CD4-positive, alpha-beta memory T cell (primary cell): Measurements from ENCODE around the gene PHACTR3. TPM values are rescaled to one million over a fixed set of nuclear protein-coding genes. Genes with fewer than 3 reads are reported as not detected.

Experiments
- CTCF ChIA-PET: fragments of 350-600 bp; sonication (Branson Sonifier 250); formaldehyde crosslinking; loops from one replicate; lab custom pipeline; 2021; ENCODE audit warnings: inconsistent platforms; ENCODE audit not compliant: partially characterized antibody; lab: Charles Lee
- POLR2A ChIA-PET: fragments of 350-600 bp; sonication (Branson Sonifier 250); formaldehyde crosslinking; loops from one replicate; lab custom pipeline; 2021; ENCODE audit not compliant: partially characterized antibody; lab: Charles Lee
- DNase-seq, 5 donors: peaks; one replicate each; pipeline versions ENCODE4 v3.0.0 to v3.0.0-alpha.2; 2020 to 2022; ENCODE audit warnings: mixed read lengths in 1 of 5
- H3K27ac ChIP-seq: one replicate; pipeline ENCODE4 v1.7.0; 2013; ENCODE audit warnings: low read depth, low read length
- H3K27me3 ChIP-seq: 2 replicates; pipeline ENCODE4 v1.7.0; 2013; ENCODE audit warnings: mild to moderate bottlenecking, low read length, moderate library complexity; ENCODE audit not compliant: insufficient read depth
- H3K36me3 ChIP-seq: 2 replicates; pipeline ENCODE4 v1.7.0; 2013; ENCODE audit warnings: mild to moderate bottlenecking, low read length, moderate library complexity; ENCODE audit not compliant: insufficient read depth
- H3K4me1 ChIP-seq: 2 replicates; pipeline ENCODE4 v1.7.0; 2013; ENCODE audit warnings: mild to moderate bottlenecking, low read length, moderate library complexity; ENCODE audit not compliant: insufficient read depth
- H3K4me3 ChIP-seq, 2 donors: one replicate each; pipeline ENCODE4 v1.7.0; 2013; ENCODE audit warnings: low read length in 2 of 2, mild to moderate bottlenecking in 1 of 2
- H3K9me3 ChIP-seq, 2 donors: one replicate each; pipeline ENCODE4 v1.7.0; 2013; ENCODE audit warnings: low read length in 2 of 2, control low read depth in 1 of 2; ENCODE audit not compliant: control insufficient read depth in 1 of 2
- H3K27ac Mint-ChIP-seq, 7 donors: one replicate each; pipeline ENCODE4 v1.8.0; 2020 to 2021; ENCODE audit warnings: mixed read lengths in 7 of 7, mild to moderate bottlenecking in 6 of 7, inconsistent platforms in 3 of 7, moderate library complexity in 3 of 7
- H3K27me3 Mint-ChIP-seq, 2 donors: one replicate each; pipeline ENCODE4 v1.8.0; 2020 to 2021; ENCODE audit warnings: mixed read lengths in 2 of 2
- H3K36me3 Mint-ChIP-seq, 2 donors: one replicate each; pipeline ENCODE4 v1.8.0; 2020 to 2021; ENCODE audit warnings: mixed read lengths in 2 of 2, inconsistent platforms in 1 of 2, mild to moderate bottlenecking in 1 of 2
- H3K4me1 Mint-ChIP-seq, 4 donors: one replicate each; pipeline ENCODE4 v1.8.0; 2020 to 2021; ENCODE audit warnings: mixed read lengths in 4 of 4, mild to moderate bottlenecking in 1 of 4
- H3K4me3 Mint-ChIP-seq, 8 donors: one replicate each; pipeline ENCODE4 v1.8.0; 2020 to 2021; ENCODE audit warnings: mixed read lengths in 8 of 8, mild to moderate bottlenecking in 7 of 8, moderate library complexity in 6 of 8, inconsistent platforms in 3 of 8
- H3K9me3 Mint-ChIP-seq, 8 donors: one replicate each; pipeline ENCODE4 v1.8.0; 2020 to 2021; ENCODE audit warnings: mixed read lengths in 8 of 8, mild to moderate bottlenecking in 5 of 8, inconsistent platforms in 3 of 8, moderate library complexity in 1 of 8
- intact Hi-C: fragments of 100-400 bp; cut with micrococcal nuclease; formaldehyde crosslinking; loops from one replicate; pipeline ENCODE4 v1.15.1; 2023
- polyA plus RNA-seq, 2 donors: library from polyadenylated mRNA; unstranded; fragments of 300-500 nt; fragmentation: Illumina TruSeq; gene quantifications; one replicate each; pipeline ENCODE4 v1.2.3, GENCODE V29; 2021
- total RNA-seq, 2 experiments: library from RNA; stranded (reverse); gene quantifications; one replicate each; pipeline ENCODE4 v1.2.3, GENCODE V29; 2021

The PHACTR3 gene
- total and polyA plus RNA-seq, 4 experiments from 2014 or later: not detected

DNA sequence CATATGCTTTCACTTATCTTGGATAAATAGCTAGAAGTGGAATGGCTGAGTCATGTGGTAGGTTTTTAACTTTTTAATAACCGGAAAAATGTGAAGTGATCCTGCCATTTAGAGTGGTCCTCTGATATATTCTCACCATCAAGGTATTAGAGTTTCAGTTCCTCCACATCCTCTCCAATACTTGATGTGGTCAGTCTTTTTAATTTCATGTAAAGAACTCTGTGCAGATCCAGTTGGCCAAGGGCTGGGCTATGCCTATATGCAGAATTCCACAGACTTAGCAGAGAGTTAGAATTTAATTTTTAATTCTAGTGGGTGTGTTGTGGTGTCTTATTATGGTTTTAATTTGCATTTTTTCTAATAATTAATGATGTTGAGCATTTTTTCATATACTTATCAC is 188.0 kb downstream of the PHACTR3 start:
- Mint-ChIP-seq H3K4me3 (no peak overlapping the region), H3K27me3 (peaks cover 9 to 15% of the 10 kb centered on the region in 2 donors), H3K4me1 (no peaks in the 10 kb centered on the region), H3K27ac (no peak overlapping the region), H3K36me3 (no peaks in the 10 kb centered on the region), H3K9me3 (peaks cover 4 to 47% (median 24%) of the 10 kb centered on the region in 8 donors)
- intact Hi-C loops: no loop called here
- H3K9me3 ChIP-seq: peaks cover 0 to 4% of the 10 kb centered on the region in 2 donors
- no peaks in the 10 kb centered on the region for H3K27me3 ChIP-seq
- no peak overlapping the region for H3K27ac ChIP-seq
- no peaks in the 10 kb centered on the region for H3K4me1 ChIP-seq
- no peak for DNase-seq
- H3K4me3 ChIP-seq: no peak overlapping the region
- ChIA-PET POLR2A (no interaction called here), CTCF (no interaction called here)
- H3K36me3 ChIP-seq: no peaks in the 10 kb centered on the region

DNA sequence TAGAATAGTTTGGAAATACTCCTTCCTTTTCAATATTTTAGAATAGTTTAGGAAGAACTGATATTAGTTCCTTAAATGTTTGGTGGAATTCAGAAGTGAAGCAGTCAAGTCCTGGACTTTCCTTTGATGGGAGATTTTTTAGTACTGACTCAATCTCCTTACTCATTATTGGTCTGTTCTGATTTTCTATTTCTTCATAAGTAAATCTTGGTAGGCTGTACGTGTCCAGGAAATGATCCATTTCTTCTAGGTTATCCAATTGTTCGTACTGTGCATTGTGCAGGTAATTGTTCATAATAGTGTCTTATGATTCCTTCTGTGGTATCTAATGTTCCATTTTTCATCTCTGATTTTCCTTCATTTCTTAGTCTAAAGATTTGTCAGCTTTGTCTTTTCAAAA is 190.2 kb downstream of the PHACTR3 start:
- Histone ChIP-seq H3K9me3 (peaks cover 0 to 4% of the 10 kb centered on the region in 2 donors), H3K4me1 (no peaks in the 10 kb centered on the region), H3K27ac (no peak overlapping the region), H3K36me3 (no peaks in the 10 kb centered on the region), H3K4me3 (no peak overlapping the region), H3K27me3 (no peaks in the 10 kb centered on the region)
- H3K27ac Mint-ChIP-seq: no peak overlapping the region
- H3K4me3 Mint-ChIP-seq: no peak overlapping the region
- peaks cover 6 to 61% (median 30%) of the 10 kb centered on the region in 8 donors for H3K9me3 Mint-ChIP-seq
- intact Hi-C loops: no loop called here
- CTCF ChIA-PET: no interaction called here
- peaks cover 0 to 6% of the 10 kb centered on the region in 2 donors for H3K27me3 Mint-ChIP-seq
- POLR2A ChIA-PET: no interaction called here
- no peaks in the 10 kb centered on the region for H3K4me1 Mint-ChIP-seq
- DNase-seq: no peak
- H3K36me3 Mint-ChIP-seq: no peaks in the 10 kb centered on the region

DNA sequence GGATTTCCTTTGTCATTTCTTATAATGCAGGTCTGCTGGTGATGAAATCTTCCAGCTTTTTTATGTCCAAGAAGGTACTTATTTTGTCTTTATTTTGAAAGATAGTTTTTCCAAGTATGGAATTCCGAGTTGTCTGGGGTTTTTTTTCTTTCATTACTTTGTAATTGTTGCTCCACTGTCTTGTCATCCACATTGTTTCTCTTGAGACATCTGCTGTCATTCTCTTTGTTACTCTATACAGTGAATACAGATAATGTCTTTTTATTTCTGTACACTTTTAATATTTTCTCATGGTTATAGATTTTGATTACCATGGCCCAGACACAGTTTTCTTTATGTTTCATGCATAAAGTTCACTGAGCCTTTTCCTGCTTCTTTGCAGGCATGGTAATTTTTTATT is 196.0 kb downstream of the PHACTR3 start:
- Mint-ChIP-seq H3K4me3 (no peak overlapping the region), H3K9me3 (peaks cover 6 to 52% (median 38%) of the 10 kb centered on the region in 8 donors), H3K27me3 (peaks cover 5 to 13% of the 10 kb centered on the region in 2 donors), H3K36me3 (no peaks in the 10 kb centered on the region), H3K4me1 (no peaks in the 10 kb centered on the region), H3K27ac (no peak overlapping the region)
- H3K27ac ChIP-seq: no peak overlapping the region
- no peak overlapping the region for H3K4me3 ChIP-seq
- no peaks in the 10 kb centered on the region for H3K36me3 ChIP-seq
- H3K9me3 ChIP-seq: peaks cover 0 to 4% of the 10 kb centered on the region in 2 donors
- no peak for DNase-seq
- POLR2A ChIA-PET: no interaction called here
- H3K27me3 ChIP-seq: no peaks in the 10 kb centered on the region
- CTCF ChIA-PET: interaction anchor here (1.2 kb wide), 1 partner anchor 17 kb away, joined by 3 read pairs; no protein-coding TSS in a partner anchor
- intact Hi-C loops: no loop called here
- no peaks in the 10 kb centered on the region for H3K4me1 ChIP-seq

DNA sequence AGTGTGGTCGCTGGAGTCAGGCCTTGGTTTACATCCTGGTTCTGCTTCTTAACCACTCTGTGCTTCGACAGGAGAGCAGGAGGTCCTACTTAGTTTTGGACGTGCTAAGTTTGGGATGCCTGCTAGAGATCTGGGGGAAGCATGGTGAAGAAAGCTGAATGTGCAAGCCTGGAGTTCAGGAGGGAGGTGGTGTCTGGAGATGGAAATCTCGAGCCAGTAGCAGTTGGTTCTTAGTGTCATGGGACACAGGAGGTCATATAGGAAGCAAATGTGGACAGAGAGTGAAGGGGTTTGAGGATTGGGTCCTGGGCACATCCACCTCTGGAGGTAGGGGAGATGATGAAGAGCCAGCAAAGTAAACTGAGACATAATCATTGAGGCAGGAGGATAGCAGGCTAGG is 197.7 kb downstream of the PHACTR3 start:
- no peaks in the 10 kb centered on the region for H3K9me3 ChIP-seq
- peaks cover 5 to 15% of the 10 kb centered on the region in 2 donors for H3K27me3 Mint-ChIP-seq
- intact Hi-C loops: no loop called here
- ChIA-PET CTCF (no interaction called here), POLR2A (no interaction called here)
- no peaks in the 10 kb centered on the region for H3K4me1 Mint-ChIP-seq
- H3K27ac Mint-ChIP-seq: no peak overlapping the region
- no peaks in the 10 kb centered on the region for H3K36me3 Mint-ChIP-seq
- no peaks in the 10 kb centered on the region for H3K36me3 ChIP-seq
- H3K4me3 Mint-ChIP-seq: no peak overlapping the region
- no peaks in the 10 kb centered on the region for H3K4me1 ChIP-seq
- H3K27ac ChIP-seq: no peak overlapping the region
- H3K27me3 ChIP-seq: no peaks in the 10 kb centered on the region
- peaks cover 3 to 35% (median 25%) of the 10 kb centered on the region in 8 donors for H3K9me3 Mint-ChIP-seq
- no peak overlapping the region for H3K4me3 ChIP-seq
- no peak for DNase-seq

DNA sequence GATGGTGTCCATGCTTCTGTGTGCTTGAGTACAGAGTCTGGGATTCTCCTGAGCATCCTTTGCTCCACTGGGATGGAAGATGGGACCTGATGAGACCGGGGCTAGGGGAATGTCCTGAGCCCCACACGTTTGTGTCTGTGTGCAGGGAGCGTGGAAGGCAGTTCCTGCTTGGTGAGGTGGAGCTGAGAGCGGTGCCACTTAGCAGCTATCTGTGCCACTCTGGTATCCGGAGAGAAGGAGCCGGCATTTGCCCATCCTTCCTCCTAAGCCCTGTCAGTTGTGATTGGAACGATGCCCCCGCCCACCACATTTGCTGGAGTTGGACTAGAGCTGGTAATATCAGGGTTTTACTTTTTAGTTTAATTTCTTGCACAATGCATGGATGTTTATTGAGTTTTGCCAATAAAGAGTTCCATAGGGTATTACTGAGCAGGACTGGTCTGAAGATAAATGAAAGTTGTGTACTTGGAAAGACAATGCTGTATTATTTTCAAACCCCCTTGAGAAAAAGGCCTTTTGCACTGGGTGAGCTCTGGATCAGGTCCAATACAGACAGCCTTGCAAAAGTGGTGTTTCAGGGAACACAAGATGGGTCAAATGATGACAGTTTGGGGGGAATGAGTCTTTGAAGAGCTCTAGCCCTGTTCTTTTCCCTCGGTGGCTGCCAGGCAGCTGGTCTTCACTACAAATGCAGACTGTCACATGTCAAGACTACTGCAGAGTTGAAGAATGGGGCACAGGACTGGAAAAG is 198.3 kb downstream of the PHACTR3 start:
- no peak overlapping the region for H3K27ac Mint-ChIP-seq
- no peaks in the 10 kb centered on the region for H3K36me3 Mint-ChIP-seq
- no peak overlapping the region for H3K4me3 ChIP-seq
- CTCF ChIA-PET: no interaction called here
- H3K9me3 ChIP-seq: no peaks in the 10 kb centered on the region
- H3K27me3 Mint-ChIP-seq: peaks cover 5 to 15% of the 10 kb centered on the region in 2 donors
- H3K9me3 Mint-ChIP-seq: peaks cover 0 to 29% (median 21%) of the 10 kb centered on the region in 8 donors
- POLR2A ChIA-PET: no interaction called here
- DNase-seq: no peak
- no peaks in the 10 kb centered on the region for H3K27me3 ChIP-seq
- H3K27ac ChIP-seq: no peak overlapping the region
- intact Hi-C loops: no loop called here
- H3K4me1 Mint-ChIP-seq: no peaks in the 10 kb centered on the region
- no peaks in the 10 kb centered on the region for H3K4me1 ChIP-seq
- H3K4me3 Mint-ChIP-seq: no peak overlapping the region
- no peaks in the 10 kb centered on the region for H3K36me3 ChIP-seq

DNA sequence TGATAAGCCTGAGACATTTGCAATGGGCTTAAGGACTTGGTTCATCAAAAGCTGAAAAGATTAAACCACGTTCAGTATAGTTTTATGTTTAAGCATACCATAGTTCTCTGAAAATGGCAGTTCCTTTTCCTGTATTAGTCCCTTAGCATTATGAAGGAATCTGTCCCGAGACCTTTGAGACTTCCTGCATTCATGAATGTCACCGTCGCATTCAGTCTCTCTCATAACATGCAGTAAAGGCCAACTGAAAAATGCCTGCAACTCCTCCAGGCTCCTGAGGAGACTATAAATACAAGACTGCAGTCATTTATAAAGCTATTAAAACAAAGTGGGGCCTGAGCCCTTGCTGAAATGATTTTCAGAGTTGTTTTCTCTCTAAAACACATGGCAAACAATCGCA is 200.0 kb downstream of the PHACTR3 start:
- POLR2A ChIA-PET: no interaction called here
- no peak overlapping the region for H3K4me3 Mint-ChIP-seq
- Histone ChIP-seq H3K4me1 (no peaks in the 10 kb centered on the region), H3K9me3 (no peaks in the 10 kb centered on the region), H3K36me3 (no peaks in the 10 kb centered on the region), H3K27ac (no peak overlapping the region), H3K4me3 (no peak overlapping the region), H3K27me3 (no peaks in the 10 kb centered on the region)
- H3K27me3 Mint-ChIP-seq: peaks cover 5 to 13% of the 10 kb centered on the region in 2 donors
- H3K4me1 Mint-ChIP-seq: no peaks in the 10 kb centered on the region
- CTCF ChIA-PET: no interaction called here
- peaks cover 0 to 20% (median 17%) of the 10 kb centered on the region in 8 donors for H3K9me3 Mint-ChIP-seq
- H3K27ac Mint-ChIP-seq: no peak overlapping the region
- no peaks in the 10 kb centered on the region for H3K36me3 Mint-ChIP-seq
- no peak for DNase-seq
- intact Hi-C loops: no loop called here

DNA sequence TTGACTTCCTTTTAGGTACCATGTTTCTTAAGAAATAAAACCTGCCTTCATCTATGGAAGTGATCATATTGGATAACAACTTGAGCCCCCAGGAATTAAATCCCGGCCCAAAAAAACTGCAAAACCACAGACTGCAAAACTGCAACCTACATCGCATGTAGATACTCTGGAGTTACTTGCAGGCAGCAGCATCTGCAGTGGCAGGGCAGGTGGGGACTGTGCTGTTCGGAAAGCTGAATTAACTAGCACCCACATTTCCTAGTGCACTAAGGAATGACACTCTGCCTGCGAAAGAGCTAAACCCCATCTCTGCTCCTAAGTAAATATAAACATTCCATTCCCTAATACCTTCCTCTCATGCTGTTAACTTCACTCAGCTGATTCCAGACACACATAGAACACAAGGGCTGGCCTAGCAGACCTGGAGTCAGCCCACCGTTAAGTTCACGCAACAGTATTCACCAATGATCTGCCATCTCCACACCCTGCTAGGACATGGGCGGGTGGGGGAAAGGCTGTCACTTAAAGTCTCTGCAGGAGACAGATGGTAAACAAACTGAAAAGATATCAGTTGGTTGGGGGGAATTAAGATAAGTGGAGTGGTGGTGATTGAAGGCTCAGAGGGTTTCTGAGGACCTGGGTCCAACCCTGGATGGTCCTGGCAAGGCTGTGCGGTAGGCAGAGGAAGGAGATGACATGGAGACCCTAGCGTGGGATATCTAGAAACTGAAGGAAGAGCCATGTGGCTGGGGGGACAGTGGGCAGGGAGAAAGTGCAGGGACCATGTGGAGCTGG is 200.7 kb downstream of the PHACTR3 start:
- POLR2A ChIA-PET: no interaction called here
- H3K27me3 Mint-ChIP-seq: peaks cover 5 to 13% of the 10 kb centered on the region in 2 donors
- intact Hi-C loops: no loop called here

More for the DNA sequence above, 200.7 kb downstream of the PHACTR3 start:
- Mint-ChIP-seq H3K4me3 (no peak overlapping the region), H3K9me3 (peaks cover 0 to 18% (median 14%) of the 10 kb centered on the region in 8 donors), H3K4me1 (no peaks in the 10 kb centered on the region), H3K27ac (peak overlapping the region in 1 of 7 donors; percentile 49), H3K36me3 (no peaks in the 10 kb centered on the region)
- DNase-seq: no peak
- Histone ChIP-seq H3K4me3 (no peak overlapping the region), H3K27me3 (no peaks in the 10 kb centered on the region), H3K9me3 (no peaks in the 10 kb centered on the region), H3K27ac (no peak overlapping the region), H3K4me1 (no peaks in the 10 kb centered on the region), H3K36me3 (no peaks in the 10 kb centered on the region)
- CTCF ChIA-PET: no interaction called here
